NB4 (cell line): ENCODE results near the gene PGA5.

Source experiments
- CTCF ChIP-seq: IDR thresholded peaks from one replicate; pipeline ENCODE4 v1.5.1; 2012; ENCODE audit warnings: low read depth, low read length
- MAX ChIP-seq: IDR thresholded peaks from 2 replicates; pipeline ENCODE4 v1.6.1; 2011; ENCODE audit warnings: low read depth, low read length

- no peak for TF ChIP-seq CTCF
- no peak for TF ChIP-seq MAX
These were observed 40.7 kb downstream of the PGA5 start for GRCh38 chr11:61281581-61282250.
